OCI-M2 (cell line): ENCODE measurements around the gene WNT11.

Source experiments
- DNase-seq: peaks from one replicate; lab custom pipeline; 2025; ENCODE audit not compliant: unreplicated experiment; lab: John Stamatoyannopoulos, UW

The WNT11 gene

GRCh38 chr11:76156971-76157427, 49.3 kb downstream of the WNT11 start:
- no peak for DNase-seq

GRCh38 chr11:76155500-76156227, 50.6 kb downstream of the WNT11 start:
- DNase-seq = no peak

GRCh38 chr11:76153571-76153923, 52.8 kb downstream of the WNT11 start:
- DNase-seq = no peak

GRCh38 chr11:76152741-76153570, 53.3 kb downstream of the WNT11 start:
- DNase-seq = no peak

DNA sequence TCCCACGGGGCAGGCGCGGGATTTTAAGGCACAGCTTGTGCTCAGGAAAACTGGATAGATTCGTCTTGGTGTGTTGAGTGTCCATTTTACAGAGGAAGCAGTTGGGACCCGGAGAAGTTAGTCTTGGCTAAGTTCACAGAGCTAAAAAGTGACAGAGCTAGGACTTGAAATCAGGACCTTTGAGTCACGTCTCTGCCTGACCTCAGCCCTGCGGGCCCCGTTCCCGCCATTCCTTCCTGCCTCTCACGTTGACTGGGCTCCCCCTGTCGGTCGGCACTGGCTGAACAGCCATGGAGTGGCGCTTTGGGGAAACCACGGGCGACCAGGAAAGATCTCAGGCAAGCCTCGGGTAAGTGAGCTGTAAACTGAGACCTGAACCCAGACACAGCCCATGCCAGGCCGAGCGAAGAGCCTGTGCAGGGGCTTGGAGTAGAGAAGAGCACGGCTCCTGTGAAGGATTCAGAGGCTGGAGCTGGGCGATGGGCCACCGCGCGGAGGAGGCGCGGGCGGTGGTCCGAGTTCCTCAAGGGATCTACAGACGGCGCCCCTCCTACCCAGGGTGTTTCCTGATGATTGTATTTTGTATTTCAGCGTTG, 54.1 kb downstream of the WNT11 start:
- no peak for DNase-seq

DNA sequence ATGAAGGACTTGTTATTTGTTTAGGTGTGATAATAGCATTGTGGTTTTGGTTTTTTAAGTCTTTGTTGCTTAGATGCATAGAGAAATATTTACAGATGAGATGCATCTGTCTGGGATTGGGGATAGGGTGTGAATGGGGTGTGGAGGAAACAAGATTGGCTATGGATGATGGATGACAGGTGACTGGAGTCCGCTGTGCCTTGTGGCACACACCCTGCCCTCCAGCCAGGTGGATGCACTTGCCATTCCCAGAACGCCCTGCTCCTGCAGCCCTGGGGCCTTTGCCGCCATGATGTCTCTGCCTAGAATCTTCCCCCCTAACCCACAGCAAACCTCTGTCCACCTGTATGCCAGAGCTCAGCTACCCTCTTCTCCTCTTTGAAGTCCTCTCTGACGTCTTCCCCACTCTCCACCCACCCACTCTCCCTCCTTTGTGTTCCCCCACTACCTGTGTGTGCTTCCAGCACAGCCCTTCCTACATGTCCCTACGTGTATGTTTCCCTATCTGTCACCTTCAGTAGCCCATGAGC, 54.7 kb downstream of the WNT11 start:
- no peak for DNase-seq

GRCh38 chr11:76150141-76150540, 56.2 kb downstream of the WNT11 start:
- DNase-seq = no peak

DNA sequence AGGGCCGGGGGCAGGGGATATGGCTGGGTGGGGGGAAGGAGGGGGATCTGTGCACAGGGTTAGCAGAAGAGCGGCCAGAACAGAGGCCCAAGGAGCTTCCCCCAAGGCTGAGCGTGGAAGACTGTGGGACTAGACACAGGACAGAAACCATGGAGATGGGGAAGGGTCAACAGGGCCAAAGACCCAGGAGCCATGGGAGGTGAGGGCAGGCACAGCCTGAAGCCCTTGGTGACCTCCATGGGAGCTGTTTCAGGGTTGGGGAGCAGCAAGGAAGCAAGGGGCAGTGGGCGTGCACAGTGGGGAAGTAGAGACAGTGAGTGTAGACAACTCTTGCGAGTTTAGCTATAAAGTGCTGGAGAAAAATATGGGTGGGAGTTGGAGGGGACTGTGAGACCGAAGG, 56.6 kb downstream of the WNT11 start:
- no peak for DNase-seq

GRCh38 chr11:76148941-76149613, 57.2 kb downstream of the WNT11 start:
- no peak for DNase-seq

GRCh38 chr11:76148231-76148630, 58.1 kb downstream of the WNT11 start:
- DNase-seq = no peak

DNA sequence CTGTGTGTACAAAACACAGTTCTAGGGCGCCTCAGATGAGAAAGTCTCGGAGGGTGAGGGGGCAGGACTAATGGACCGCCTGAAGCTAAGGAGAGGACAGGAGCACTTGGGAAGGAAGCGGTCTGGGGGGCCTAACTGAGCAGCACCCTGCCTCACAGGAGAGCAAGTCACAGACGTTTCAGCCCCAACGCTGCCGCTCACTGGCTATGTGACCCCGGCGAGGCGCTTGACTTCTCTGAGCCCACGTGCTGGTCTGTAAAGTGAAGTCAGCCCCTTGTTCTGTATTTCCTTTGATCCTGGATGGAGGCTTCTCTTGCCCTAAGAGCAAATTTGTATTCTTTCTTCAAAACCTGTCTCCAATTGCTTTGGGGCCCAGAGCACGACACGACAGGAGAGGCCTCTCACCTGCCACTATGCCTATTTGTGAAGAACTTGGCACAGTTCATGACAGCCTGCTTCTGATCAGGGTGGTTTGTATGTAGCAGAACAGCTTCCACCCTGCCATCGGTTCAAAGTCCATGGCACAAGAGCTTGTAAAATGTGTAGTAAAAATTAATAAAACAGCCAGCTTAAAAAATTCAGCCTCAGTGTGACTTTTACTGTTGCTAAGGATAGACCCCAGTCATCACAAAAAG, 59.1 kb downstream of the WNT11 start:
- no peak for DNase-seq

DNA sequence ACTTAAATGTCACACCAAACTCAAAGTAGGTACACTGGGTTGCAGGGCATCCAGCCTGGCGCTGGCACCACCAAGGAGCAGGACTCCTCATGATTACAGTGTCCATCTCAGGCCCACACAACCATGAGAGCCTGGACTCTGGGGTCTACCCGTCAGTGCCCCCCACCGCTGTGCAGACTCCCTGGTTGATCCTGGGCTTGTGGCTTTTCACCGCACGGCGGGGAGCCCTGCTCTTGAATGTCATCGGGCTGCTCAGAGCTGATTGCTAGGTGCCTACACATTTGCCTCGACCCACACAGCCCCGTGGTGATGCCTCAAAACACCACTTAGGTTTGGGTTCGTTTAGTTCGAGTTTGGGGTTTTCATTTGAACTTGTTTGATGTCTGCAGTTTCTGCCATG, 63.0 kb downstream of the WNT11 start:
- no peak for DNase-seq

DNA sequence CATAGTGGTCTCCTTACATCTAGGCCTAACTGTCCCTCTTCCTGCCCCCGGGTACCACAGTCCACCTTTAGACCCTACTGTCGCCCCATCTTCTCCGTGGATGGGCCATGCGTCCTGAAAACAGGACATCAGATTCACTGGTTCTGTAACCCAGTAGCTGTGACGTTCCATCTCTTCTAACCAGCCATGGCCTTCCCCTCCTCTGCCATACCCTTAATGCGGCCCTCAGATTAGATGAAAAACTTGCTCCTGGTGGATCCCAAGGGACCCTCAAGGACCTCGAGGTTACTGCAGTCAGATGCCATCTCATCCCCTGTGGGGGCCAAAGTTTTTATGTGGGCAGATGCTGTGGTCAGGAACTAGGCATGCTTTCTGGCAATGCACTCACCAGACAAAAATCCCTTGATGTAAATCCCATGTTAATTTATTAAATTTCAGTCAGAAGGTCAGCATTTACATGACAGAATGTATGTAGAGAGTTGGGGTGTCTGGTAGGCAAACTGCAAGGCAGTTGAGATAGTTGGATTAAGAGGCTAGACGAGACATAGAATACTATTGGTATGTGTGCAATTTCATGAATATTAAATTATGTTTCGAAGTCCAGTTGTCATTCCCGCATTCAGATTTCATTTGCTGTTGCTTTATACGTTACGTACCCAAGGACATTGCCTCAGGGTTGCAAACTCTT, 64.3 kb downstream of the WNT11 start:
- no peak for DNase-seq

DNA sequence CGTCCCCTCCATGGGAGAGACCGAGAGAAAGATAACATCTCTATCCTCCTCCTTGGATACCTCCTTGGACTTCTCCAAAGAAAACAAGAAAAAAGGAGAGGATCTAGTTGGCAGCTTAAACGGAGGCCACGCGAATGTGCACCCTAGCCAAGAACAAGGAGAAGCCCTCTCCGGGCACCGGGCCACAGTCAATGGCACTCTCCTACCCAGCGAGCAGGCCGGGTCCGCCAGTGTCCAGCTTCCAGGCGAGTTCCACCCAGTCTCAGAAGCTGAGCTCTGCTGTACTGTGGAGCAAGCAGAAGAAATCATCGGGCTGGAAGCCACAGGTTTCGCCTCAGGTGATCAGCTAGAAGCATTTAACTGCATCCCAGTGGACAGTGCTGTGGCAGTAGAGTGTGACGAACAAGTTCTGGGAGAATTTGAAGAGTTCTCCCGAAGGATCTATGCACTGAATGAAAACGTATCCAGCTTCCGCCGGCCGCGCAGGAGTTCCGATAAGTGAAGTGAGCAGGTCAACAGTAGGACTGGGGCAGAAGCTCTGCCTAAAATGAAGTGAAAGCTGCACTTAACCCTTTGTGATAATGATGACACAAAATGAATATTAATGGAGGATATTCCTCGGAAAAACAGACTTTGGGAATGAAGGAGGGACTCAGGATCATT, 65.3 kb downstream of the WNT11 start:
- DNase-seq = no peak

GRCh38 chr11:76139314-76139713, 67.0 kb downstream of the WNT11 start:
- DNase-seq = no peak
